Measurements from ENCODE around the gene PAGR1.
"Not testable (repeated sequence)": the region's sequence is repeated elsewhere in the genome, so short reads cannot be mapped to it uniquely, and the experiment has no call there.

PAGR1 gene

DNA sequence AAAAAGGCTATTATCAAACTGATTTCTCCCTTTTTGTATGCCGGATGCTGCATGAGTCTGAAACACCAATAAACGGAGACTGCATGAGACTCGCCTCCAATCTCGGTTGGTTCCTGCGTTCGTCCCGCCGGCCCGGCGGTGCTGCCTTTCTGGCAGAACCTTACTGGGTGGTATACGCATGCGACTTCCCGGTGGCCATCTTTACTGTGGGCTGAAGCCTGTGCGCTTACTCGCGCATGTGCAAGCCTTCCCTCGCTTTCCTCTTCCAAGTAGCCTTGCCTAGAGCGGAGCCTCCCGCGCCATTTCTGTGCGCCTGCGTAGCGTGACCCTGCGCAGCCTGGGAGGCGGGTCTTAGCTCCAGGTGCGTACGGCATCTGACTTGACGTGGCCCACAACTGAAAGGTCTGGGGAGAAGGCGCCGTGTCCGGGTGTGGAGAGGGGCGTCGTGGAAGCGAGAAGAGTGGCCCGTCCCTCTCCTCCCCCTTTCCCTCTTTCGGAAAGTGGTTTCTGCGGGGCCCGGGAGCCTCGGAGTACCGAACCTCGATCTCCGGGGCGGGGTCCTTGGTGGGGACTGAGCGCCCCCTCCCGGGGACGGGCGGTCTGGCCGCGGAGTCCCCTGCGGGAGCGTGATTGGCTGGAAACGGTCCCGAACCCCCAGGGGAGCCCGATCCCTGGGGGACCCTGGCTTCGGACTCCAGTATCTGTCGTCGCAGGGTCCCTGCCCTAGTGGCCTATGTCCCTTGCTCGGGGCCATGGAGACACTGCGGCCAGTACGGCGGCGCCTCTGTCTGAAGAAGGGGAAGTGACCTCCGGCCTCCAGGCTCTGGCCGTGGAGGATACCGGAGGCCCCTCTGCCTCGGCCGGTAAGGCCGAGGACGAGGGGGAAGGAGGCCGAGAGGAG lies at the start of gene PAGR1:
TSS of gene PAGR1 (plus strand) at position 360 of the 901 bp plus-strand sequence. CDS start at position 734, 374 bp downstream.
- DNase-seq = peak; percentile 99

DNA sequence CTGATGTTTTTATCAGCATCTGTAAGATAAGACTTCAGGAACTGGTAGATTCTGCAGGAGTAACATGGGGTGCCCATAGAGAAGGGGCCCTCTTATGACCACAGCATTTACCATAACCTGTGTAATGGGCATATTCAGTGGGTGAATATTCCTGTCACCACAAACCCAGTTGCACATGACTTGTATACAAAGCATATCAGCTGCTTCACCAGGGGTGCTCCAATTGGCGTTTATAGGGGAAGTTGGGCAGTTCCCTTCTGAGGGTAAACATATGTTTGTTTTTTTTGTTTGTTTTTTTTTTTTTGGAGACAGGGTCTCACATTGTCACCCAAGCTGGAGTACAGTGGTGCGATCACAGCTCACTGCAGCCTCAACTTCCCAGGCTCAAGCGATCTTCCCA lies 49.4 kb upstream of the PAGR1 start:
- DNase-seq = no peak

DNA sequence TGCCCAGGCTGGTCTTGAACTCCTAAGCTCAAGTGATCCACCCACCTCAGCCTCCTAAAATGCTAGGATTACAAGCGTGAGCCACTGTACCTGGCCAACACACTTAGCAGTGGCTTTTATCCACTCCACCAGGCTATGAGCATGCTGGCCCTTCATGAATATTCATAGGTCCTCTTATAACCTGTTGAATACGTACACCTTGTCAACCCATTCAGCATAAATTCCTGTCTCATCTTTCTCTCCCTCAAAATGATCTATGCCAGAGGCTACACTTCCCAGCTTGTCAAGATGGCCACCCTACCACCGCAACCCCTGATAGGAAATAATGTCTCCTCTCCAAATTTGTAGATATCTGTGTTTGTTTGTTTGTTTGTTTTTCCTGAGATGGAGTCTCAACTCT lies 48.9 kb upstream of the PAGR1 start:
- no peak for DNase-seq

DNA sequence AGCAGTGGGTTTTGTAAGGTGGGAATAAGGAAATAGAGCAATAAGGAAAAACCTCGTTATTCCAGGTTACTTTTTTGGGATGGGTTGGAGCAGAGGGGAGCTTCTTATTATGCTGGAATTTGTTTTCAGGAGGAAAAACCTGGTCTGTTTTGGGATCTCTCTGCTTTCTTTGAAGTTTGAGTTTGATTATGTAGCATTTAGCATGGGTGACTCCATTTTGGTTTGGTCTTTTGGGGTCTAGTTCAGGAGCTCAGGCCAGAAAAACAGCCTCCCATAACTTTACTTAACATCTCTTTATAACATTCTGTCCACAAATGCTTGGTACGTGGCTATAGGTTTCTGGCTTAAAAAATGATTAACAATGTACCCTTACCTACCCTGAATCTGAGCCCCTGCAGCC lies 46.4 kb upstream of the PAGR1 start:
- no peak for DNase-seq

DNA sequence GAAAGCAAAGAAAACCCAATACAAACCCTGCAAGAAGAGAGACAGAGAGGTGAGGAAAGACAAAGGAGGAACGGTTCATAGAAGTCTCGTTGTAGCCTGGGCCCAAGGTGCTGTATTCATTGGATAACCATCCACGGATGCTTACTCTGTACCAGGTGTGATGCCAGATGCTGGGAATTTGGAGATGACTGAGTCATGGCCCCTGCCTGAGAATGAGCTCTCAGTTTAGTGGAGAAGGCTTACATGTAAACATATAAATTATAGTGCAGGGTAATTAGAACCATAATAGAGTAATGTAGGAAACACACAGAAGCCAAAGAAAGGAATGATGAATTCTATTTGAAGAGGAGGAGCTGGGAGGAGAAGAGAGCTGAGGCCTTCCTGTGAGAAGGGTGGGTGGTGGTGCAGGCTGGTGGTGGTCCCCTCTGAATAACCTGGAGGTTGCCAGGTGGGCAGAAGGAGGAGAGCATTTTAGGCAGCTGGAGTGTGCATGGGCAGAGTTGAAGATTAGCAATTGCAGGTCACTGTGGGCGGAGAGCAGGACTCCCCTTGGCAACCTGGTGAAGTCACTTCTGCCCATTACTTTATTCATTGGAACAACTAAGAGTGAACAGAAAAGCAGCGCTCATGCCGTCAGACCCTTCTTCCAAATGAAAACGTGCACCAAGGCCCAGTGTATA lies 45.6 kb upstream of the PAGR1 start:
- no peak for DNase-seq

DNA sequence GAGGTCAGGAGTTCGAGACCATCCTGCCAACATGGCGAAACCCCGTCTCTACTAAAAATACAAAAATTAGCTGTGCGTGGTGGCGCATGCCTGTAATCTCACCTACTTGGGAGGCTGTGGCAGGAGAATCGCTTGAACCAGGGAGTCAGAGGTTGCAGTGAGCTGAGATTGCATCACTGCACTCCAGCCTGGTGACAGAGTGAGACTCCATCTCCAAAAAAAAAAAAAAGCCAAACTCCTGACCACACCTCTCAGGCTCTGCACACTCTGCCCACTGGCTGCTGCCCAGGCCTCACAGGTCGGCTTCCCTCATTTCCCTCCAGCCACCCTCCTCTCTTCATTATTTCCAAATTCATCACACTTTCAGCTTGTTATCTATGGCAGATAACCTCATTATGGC lies 43.6 kb upstream of the PAGR1 start:
- DNase-seq = not testable (repeated sequence)

DNA sequence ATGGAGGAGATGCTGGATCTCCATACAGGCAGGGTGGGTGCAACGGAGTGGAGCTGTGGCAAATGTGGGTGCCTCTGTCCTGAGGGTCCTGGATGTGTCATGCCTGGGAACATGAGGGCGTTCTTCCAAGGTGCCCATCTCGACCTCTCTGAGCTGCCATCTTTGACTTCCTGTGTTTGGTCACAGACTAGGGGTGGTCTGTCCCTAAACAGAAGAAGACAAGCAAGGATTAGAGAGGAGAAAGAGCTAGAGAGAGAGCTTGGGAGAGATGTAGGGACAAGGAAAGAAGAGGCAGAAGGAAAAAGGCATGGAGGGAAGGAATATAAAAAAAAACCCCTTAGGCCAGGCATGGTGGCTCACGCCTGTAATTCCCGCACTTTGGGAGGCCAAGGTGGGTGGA lies 41.2 kb upstream of the PAGR1 start:
- DNase-seq = no peak

DNA sequence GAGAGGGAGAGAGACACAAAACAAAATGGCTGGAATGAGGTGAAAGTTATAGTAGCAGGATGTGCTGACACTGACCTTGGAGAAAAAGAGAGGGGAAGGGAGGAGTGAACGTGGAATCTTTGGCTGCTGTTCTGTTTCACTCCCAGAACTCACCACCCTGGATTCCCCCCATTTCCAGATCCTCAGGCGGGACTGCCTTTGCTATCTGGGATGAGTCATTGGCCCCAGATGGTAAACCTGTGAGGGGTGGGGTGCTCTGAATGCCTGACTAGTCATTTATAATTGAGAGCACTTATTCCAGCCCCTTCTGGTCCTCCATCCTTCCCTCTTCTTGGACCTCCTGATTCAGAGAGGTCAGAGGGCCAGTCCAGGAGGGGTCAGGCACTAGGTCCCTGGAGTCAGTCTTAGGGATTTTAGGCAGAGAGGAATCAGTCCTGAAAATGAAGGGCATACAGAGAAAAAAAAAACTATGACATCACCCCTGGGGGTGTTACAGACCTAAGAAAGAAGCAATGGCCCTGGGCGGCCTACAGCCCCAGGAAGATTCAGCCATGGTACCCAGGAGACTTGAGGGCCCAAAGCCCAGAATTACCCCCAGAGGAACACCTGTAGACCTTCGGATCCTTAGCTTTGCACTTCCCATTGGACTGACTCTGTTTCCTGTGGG lies 40.1 kb upstream of the PAGR1 start:
- peak; percentile 32 for DNase-seq

DNA sequence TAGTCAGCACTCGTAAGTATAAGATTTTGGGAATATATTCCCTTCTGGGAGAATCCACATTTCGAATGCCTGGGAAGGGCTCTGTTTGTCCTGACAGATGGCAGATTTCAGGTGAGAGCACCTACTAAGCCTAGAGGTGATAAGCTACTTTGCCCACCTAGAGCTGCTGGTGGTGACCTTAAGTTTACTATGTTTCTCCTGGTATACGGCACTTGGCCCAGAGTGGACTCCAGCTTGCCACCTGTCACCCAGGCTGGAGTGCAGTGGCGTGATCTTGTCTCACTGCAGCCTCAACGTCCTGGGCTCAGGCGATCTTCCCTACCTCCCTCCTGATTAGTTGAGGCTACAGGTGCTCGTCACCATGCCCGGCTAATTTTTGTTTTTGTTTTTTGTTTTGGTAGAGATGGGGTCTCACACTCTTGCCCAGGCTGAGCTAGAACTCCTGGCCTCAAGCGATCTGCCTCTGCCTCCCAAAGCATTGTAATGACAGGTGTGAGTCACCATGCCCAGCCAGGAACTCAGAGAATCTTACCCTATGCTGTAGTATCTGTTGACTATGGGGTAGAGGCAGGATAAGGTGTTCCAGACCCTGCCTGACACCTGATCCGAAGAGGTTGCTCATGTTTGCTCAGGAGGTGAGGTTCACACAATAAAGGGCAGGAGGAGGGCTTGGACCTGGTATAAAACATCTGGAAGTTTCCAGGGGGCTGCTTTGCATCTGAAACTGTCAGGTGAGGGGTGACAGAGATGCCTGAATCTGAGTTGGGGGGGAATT lies 38.2 kb upstream of the PAGR1 start, which contains the start of gene ZG16:
TSS of gene ZG16 (plus strand) at position 681 of the 775 bp plus-strand sequence. CDS start 1,011 bp downstream, outside the sequence.
- DNase-seq = no peak

DNA sequence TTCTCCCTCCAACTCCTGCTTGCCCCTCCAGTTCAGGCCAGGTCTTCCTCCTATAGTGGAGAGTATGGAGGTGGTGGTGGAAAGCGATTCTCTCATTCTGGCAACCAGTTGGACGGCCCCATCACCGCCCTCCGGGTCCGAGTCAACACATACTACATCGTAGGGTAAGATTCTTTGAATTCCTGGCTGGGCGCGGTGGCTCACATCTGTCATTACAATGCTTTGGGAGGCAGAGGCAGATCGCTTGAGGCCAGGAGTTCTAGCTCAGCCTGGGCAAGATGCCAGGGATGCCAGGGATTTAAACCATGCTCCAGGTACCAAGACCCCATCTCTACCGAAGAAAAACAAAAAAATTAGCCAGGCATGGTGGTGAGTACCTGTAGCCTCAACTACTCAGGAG lies 36.5 kb upstream of the PAGR1 start:
- no peak for DNase-seq

DNA sequence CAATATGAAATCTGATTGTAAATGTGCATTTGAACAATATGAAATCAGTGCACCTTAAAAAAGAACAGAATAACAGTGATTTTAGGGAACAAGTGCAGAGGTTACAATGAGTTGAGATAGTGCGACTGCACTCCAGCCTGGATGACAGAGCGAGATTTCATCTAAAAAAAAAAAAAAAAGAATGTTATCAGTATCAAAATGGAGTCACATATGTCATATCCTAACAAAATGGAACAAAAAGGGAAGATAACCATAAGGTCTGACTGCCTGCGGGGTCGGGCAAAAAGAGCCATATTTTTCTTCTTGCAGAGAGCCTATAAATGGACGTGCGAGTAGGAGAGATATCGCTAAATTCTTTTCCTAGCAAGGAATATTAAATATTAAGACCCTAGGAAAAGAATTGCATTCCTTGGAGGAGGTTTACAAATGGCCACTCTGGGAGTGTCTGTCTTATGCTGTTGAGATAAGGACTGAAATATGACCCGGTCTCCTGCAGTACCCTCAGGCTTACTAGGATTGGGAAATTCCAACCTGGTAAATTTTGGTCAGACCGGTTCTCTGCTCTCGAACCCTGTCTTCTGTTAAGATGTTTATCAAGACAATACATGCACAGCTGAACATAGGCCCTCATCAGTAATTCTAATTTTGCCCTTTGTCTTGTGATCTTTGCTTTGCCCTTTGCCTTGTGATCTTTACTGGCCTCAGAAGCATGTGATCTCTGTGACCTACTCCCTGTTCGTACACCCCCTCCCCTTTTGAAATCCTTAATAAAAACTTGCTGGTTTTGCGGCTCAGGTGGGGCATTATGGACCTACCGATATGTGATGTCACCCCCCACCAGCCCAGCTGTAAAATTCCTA lies 32.6 kb upstream of the PAGR1 start:
- not testable (repeated sequence) for DNase-seq

DNA sequence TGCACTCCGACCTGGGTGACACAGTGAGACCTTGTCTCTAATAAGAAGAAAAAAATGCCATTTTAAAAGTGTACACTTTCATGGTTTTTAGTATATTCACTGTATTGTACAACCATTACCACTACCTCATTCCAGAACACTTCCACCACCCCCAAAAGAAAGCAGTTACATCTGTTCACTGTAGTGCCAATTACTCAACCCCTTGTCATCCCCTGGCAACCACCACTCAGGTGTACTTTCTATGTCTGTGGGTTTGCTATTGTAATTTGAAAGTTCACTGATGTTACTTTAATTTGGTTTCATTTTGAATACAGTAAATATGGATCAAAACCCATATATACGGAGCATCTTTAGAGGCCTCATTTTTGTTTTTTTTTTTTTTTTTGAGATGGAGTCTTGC lies 31.8 kb upstream of the PAGR1 start:
- no peak for DNase-seq

DNA sequence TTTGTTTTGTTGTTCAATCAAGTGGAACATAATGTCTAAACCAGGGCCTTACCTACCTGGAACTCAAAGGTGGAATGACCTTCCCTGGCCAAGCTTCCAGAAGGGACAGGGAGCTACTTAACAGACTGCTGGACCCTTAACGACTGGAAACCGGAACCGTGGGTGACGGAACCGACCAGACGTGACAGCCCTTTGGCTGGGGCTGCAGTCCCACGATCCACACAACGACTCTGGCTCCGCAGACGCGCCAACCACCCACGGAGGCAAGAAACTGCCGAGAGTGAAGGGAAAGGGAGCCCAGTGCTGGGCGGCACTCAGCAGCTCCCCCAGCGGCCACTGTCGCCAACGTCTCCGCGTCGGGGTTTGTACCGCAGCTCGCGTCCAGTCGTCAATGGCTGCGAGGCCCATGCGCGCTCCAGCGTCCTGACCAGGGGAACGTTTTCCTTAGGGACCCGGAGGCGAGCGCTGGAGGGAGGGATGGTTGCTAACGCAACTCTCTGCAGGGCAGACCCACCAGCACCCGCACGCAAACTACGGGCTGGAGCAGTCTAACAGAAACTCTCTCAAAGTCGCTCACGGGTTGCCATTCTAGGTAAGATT lies 31.0 kb upstream of the PAGR1 start:
- peak; percentile 58 for DNase-seq

DNA sequence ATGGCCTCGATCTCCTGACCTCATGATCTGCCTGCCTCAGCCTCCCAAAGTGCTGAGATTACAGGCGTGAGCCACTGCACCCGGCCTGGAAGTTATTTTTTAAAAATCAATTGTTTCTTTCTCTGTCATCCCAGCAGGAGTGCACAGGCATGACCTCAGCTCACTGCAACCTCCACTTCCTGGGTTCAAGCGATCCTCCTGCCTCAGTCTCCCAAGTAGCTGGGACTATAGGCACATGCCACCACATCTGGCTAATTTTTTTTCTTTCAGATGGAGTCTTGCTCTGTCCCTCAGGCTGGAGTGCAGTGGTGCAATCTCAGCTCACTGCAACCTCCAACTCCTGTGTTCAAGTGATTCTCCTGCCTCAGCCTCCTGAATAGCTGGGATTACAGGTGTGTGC lies 28.8 kb upstream of the PAGR1 start:
- DNase-seq = not testable (repeated sequence)

DNA sequence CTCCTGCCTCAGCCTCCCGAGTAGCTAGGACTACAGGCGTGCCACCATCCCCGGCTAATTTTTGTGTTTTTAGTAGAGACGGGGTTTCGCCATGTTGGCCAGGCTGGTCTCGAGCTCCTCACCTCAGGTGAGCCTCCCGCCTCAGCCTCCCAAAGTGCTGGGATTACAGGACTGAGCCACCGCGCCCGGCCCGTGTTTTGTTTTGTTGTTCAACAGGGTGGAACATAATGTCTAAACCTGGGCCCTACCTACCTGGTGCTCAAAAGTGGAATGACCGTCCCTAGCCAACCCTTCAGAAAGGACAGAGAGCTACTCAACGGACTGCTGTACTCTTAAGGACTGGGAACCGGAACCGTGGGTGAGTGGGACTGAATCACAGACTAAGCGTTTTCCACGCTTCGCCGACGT lies 26.2 kb upstream of the PAGR1 start:
- no peak for DNase-seq

DNA sequence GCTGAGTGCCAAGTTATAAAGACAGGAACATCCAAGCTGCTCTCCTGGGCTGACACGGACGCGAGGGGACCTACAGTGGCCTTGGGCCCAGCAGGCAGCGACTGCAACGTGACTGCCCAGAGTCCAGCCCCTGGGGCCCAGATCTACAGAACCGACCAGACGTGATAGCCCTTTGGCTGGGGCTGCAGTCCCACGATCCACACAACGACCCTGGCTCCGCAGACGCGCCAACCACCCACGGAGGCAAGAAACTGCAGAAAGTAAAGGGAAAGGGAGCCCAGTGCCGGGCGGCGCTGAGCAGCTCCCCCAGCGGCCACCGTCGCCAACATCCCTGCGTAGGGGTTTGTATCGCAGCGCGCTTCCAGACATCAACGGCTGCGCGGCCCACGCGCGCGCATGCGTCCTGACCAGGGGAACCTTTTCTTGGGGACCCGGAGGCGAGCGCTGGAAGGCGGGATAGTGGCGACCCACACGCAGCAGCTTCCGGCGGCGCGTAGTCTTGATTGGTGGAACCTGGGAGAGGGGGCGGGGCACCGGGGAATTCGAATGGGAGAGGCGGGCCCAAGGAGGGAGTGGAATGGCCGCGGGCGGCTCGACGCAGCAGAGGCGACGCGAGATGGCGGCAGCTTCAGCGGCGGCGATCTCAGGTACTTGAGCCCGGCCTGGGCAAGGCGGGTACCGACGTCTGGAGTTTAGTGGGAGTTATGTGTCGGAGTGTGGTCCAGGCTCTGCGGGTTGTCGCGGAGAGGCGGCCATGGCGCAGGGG lies 25.6 kb upstream of the PAGR1 start, which contains the start of gene KIF22:
TSS of gene KIF22 (plus strand) at position 569 of the 766 bp plus-strand sequence. CDS start at position 578, 9 bp downstream.
- peak; percentile 99 for DNase-seq

DNA sequence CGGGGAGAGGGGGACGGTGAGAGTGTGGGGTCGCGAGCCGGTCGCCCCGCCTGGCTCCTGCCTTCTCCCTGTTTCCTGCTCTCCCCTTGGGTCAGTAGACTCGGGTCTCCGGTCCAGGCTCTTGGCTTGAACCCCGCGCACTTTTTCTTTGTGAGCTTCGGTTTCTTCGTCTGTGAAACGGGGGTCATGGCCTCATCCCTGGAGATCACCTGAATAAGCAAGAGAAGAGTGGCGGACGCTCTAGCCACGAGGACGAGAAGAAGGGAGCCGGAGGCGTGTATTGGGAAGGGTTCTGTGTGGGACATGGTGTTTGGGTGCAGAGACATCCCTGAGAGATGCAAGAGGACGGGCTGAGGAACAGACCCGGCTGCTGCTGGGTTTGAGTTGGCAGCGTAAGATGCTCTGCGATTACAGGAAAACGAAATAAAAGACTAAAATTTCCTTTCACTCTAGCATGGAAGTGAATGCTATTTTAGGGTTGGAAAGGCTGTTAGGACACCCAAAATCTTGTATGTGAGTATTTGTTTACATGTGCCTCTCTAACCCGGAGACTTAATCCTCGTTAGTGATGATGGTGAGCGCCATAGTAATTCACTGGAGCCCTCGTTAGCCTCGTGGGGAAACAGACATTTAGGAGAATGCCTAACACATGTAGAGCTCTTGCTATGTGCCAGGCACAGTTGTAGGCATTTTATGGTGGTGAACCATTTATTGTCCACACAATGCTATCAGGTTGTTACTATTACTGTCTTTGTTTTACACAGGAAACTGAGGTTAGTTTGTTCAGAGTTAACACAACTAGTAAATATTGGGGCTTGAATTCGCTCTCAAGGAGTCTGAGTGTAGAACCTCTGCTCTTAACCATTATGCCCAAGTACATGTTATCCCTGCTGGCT lies 24.8 kb upstream of the PAGR1 start:
- no peak for DNase-seq

DNA sequence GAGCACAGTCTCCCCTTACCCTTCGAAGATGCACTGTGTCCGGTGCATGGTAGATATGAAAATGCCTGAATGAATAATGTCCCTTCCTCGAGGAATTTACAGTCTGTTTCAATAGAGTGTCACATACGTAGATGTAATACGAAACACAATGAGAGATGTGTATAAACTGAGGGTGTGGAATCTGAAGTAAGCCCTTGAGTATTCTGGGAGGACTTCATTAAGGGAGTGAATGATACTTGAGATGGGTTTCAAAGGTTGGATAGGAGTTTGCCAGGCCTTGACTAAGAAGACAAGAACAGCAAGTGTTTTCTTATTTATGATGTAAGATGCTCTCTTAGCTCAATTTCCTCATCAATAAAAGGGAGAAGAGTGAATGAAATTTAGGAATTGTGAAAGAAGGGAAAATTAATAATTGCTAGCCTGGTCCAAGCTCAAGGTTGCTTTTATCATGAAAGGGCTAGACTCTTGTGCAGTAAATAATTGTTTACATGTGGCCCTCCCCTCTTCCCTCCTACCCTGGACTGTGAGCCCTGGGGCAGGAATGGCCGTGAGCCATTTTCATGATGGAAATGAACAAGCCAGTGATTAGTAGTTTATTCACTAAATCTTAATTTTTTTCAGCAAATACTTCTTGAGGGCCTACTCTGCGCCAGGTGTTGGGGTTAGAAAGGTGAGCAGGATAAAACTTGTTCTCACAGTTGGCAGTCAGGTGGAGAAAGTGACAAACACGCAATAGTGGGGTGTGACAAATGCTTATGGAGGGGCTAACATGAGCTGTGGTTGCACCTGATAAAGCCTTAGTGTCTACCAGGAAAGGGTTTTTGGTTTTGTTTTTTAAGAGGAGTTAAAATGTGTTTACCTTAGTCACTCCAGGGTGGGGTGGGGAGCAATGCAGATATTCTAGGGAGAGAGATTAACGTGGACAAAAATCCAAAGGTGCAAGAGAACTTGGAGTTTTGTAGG lies 23.8 kb upstream of the PAGR1 start:
- DNase-seq = no peak

All from fibroblast of skin of right quadriceps (primary cell).